Activated CD8-positive, alpha-beta memory T cell treated with anti-CD3 and anti-CD28 coated beads, Interleukin-2, amount 50 U/mL, for 1 hour (primary cell): Measurements from ENCODE around the gene ESYT3.
A peak's percentile ranks its signal among the peaks of the same experiment; 100 is the strongest.
"Not testable (repeated sequence)": the region's sequence is repeated elsewhere in the genome, so short reads cannot be mapped to it uniquely, and the experiment has no call there.

Experiments
- DNase-seq: peaks from one replicate; pipeline ENCODE4 v3.0.0-alpha.2; 2020; ENCODE audit errors: extremely low read depth

Gene ESYT3

DNA sequence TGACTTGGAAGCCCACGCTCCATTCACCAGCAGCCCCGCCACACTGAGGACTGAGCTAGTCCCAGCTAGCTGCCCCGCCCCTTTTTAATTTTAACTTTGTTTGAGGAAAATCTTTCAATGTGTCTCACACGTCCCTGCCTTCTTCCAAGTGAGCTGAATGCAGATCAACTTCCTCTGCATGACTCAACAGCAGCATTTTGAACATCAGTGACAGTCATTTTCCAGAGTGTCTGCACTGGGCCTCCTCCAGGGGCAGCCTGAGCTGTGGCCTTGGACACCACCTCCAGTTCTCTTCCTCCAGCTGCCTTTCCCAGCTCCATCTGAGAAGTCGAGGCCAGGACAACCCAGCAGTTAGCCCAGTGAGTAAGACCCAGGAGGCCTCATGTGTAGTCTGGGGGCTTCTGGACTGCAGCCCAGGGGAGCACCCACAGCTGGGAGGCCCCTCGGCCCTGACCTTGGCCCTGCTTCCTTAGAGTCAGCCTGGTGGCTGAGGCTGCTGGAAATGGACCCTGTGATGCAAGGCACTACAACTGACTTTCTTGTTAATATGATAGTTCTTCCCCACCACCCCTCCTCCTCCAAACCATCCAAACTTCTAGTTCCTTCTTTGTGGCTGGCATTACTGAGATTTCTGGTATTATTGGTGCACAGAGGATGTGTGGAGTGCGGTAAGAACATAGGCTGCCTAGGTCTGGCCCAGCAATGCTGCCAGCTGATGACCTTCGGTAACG is 21.4 kb upstream of the ESYT3 start:
- DNase-seq = no peak

DNA sequence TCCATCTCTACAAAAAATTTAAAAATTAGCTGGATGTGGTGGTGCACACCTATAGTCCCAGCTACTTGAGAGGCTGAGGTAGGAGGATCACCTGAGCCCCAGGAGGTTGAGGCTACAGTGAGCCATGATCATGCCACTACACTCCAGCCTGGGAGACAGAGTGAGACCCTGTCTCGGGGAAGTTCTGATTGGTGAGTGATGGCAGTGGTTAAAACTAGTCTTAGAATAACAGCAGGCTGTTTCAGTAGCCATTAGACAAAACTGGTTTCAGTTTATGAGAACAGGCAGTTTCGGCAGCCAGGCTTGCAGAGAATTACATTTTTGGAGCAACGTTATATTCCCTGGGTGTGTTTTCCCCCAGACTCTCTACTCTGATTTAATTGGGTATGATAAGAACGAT is 18.2 kb upstream of the ESYT3 start:
- DNase-seq = not testable (repeated sequence)

DNA sequence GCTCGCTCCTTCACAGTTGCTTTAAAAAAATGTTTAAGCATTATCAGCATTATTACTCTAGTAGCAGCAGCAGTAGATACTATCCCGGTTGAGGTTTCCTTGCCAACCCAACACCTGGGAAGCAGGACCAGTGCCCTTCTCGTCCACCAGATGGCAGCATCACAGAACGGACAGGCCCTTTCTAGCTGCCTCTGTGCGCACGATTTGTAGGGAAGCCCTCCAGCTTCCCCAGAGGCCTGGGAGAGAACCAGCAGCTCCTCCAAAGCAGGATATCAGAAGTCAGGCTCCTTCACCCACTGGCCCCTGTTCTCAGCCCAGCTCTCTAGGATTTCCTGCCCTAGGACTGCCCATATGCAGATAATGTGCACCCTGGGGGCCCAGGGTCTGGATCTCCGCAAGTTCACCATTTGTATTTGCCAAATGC is 16.8 kb upstream of the ESYT3 start:
- DNase-seq = peak; percentile 22

DNA sequence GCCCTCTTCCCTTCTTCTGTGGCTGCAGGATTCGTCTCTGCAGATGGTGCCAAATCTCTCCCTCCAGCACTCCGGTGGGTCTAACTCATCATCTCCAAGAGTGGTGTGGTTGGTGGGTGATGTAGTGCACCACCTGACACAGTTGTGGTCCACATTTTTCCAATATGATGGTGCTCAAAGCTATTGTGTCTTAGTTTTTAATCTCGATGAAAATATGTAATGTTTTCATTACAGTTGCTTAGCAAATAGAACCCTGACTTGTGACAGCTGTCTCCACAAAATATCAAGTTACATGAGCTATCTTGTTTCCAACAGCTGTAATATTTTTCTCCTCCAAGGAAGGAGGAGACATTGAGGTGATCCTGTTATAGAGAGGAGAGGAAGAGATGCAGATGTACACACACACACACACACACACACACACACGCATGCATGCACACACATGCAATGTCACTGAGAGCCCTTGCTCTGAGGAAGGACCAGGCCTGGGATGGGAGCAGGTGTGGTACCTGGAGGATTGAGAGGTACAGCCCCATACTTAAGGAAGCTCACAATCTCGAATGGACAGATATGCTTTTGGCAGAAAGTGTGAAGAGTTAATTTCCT is 15.7 kb upstream of the ESYT3 start:
- no peak for DNase-seq

DNA sequence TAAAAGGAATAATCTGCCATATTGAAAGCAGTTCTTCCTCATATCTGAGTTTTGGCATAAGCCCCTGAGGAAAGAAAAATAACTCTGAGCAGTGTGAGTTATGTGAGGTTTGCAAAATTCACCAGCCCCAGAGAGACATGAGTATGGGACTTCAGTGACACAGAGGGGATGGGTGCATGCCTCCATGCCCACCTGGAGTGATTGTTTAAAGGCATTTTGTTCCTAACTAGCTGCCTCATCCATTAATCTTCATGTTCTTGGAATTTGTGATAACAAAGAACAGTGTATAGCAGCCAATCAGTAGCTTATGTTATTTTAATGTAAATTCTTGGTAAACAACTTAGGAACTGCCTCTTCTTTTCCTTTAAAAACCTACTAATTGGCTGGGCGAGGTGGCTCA is 11.1 kb upstream of the ESYT3 start:
- DNase-seq = no peak

DNA sequence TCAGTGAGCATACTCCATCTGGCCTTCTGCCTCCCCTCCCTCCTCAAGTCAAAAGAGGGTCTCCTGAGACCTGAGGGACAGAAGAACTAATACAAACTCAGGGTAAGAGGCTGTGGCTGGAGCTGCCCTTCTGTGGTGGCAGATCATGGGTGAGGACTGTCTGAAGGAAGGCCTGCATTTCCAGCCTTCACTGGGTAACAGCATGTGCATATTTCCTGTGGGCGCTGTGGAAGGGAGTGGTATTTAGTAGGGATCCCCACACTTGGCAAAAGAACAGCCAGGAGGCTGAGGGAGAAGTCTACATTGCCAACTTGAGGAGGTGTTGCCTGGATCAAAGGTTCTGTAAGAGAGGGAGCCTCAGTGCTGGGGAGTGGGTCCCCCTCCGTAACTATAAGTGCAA is 10.1 kb upstream of the ESYT3 start:
- no peak for DNase-seq

DNA sequence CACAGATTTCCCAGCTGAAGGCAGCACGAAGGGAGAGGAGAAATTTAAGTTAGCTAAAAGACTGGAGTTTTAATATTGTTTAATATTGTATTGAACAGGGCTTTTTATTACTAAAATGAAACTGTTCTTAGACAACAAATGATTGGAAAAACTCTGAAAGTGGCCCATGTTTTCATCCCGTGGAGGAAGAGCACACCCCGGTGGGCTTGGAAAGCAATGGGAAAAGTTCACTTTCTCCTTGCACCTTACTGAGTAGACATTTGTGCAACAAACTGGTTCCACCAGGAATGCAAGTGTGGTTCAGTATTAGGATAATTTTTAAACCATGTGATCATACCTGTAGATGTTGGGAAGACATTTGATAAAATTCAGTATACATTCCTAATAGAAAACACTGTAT is 8.2 kb upstream of the ESYT3 start:
- no peak for DNase-seq

DNA sequence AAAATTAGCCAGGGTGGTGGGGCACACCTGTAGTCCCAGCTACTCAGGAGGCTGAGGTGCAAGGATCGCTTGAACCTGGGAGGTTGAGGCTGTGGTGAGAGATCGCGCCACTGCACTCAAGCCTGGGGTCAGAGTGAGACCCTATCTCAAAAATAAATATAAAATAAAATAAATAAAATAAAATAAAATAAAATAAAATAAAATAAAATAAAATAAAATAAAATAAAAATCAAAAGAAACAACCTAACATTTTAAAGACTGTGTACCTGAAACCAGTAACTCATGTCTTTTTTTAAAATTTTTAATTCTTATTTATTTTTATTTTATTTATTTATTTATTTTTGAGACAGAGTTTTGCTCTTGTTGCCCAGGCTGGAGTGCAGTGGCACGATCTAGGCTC is 7.7 kb upstream of the ESYT3 start:
- not testable (repeated sequence) for DNase-seq

DNA sequence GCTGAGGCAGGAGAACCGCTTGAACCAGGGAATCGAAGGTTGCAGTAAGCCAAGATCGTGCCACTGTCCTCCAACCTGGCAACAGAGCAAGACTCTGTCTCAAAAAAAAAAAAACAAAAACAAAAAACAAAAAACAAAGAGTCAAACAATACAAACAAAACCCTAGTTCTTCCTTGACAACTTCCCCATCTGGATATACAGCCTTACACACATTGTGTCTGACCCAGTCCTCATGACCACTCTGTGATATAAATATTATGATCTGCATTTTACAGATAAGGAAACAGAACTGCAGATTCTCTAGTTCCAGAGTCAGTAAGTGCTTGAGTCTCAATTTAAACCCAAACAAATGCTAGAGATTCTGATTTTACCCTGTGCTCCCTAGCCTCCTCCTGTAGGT is 4.8 kb upstream of the ESYT3 start:
- no peak for DNase-seq

DNA sequence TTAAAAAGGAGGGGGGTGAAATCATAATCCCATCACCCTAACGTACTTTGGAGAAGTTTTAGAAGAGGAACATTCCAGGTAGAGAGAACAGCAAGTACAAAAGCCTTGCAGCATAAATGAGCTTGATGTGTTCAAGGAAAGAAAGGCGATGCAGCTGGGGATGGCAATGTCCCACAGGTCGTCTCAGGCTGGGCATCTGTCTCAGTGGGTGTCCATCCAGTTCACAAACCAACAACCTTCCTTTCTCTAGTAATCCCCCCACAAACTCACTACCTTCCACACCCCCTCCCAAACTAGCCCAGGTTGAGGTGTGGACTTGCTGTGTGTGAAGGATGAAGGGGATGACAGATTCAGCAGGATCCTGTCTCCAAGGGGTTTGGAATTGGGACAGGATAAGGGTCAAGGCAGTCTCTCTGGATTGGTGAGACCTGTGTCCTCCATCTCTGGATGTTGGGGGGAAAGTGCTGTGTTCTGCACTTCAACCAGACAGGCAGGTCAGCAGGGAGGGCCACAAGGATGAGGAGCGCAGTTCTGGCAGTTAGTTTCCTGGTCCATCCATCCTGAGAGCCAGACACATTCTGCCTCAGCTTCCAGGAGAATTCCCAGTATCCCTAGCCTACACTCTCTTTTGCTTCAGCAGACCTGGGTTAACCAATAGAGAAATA is 1.7 kb upstream of the ESYT3 start:
- no peak for DNase-seq

DNA sequence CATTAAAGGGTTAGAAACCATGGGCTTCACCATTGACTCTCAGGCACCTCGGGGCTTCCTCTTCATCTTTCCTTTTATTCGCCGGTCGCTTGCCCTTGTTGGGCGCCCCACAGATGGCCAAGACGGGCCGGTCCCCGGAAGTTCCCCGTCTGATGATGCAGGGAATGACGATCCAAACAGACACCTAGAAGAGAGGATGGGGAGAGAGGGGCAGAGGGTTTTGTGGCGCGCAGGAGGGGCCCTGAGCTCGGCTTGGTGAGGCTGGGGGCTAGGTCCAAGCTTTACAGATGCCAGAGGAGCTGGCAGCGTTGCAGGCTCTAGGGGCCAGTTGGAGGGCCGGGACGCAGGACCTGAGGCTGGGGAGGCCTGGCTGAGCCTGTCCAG is 532 bp upstream of the ESYT3 start:
- DNase-seq = no peak

DNA sequence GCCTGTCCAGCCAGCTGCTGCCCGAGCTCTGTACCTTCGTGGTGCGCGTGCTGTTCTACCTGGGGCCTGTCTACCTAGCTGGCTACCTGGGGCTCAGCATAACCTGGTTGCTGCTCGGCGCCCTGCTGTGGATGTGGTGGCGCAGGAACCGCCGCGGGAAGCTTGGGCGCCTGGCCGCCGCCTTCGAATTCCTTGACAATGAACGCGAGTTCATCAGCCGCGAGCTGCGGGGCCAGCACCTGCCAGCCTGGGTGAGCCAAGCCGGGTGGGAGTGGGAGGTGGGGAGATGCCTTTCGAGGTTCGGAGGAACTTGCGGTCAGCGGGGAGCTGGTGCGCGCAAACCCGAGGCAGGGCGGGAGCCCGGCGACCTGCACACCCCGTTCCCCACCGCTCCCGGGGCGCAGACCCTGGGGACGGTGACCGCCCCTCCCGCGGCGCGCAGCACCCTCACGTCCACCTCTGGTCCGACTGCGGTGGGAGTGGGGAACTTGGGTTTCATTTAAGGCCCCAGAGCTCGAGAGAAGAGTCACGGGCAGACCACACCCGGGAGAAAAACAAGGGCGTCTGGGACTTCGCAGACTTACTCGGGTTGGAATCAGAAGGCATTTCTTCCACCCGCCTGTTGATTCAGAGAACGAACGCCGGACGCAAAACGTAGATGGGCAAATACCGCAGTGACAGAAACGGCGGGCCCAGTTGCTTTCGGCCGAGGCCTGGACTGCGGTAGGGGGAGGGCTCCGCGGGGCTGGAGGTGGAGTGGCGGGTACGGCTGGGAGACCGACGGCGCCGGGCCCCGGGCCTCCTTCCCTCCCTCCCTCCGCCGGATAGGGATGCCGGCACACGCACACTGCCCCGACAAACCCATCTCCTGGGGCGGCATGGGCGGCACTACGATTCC is 708 bp downstream of the ESYT3 start:
- DNase-seq = no peak

DNA sequence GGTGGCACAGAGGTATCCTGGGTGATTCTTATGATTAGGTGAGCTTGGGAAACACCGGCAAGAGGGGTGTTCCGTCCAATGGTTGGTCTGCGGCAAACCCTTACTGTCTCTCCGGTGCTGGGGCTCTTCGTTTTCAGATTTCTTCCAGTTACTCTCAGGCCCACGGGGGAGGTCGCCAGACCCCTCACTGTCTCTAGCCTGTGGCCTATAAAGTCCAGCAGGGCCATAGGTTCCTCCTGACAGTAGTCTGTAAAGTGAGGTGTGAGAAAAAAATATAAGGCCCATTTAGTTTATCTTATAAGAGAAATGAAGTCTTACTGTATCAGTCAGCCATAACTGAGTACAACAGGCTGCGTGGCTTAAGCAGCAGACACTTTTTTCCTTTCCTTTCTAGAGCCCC is 1.4 kb downstream of the ESYT3 start:
- DNase-seq = no peak

DNA sequence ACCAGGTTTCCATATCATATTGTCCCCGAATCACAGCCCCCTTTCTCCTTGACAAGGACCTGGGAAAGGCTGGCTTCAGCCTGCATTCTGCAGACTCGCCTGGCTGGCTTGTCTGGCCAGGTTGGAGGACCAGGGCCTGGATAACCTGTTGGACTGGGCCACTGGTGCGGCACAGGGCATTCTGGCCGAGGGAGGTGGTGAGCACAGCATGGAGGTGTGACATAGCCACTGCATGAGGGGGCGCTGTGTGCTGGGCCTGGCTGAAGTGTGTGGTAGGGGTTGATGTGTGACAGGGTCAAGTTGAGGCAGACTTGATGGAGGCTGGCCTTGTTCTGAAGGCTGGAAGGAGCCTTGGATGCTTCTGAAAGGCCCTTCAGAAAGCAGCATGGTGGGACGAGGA is 2.9 kb downstream of the ESYT3 start:
- DNase-seq = no peak

DNA sequence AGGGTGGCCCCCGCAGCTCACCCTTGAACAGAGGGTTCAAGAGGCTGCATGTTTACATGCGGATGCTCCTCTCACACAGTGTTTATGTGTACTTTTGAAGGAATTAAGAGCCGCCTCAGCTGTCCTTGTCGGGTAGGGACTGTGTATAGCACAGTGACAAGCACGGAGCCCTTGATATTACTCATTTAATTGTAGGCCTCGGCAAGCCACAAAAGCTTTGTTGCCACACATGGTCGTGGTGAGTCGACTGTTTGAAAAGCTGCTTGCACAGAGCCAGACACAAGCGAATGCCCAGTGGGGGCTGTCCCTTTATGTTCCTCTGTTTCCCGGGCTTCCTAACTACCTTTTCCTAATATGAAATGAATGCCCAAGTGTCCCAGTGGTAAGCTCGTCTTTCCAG is 4.5 kb downstream of the ESYT3 start:
- no peak for DNase-seq

DNA sequence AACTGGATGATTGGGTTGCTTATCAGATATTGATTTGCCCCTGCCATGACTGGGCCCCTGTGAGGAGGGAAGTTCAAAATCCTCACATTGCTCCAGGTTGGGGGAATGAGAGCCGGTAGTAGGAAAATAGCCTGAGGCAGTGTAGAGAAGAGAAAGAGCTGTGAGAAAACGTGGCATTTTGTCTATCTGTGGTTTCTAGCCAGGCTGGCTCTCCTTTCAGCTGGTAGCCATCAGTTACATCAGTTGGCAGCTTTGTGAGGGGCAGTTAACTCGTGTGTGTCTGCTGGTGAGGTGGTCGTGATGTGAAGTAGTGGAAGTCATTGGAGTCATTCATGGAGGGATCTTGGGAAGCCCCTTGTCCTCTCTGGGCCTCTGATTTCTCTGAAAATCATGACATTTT is 5.2 kb downstream of the ESYT3 start:
- no peak for DNase-seq

DNA sequence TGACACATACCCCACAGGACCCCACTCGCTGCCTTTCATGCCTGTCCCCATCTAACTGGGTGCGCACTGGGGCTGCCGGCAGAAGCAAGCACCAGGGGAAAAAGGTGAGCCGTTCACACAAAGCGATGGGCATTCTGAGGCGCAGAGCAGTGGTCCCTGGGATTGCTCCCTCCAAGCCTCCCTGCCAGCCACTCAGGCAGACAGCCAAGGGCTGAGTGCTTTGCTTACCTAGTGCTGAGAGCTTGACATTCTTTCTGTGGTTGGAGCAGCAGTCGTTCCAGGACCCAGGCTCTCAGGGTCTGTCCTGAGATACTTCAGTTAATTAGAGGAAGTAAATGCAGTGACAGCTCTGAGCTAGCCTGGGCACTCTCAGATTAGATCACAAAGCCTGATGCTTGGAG is 5.7 kb downstream of the ESYT3 start:
- no peak for DNase-seq

DNA sequence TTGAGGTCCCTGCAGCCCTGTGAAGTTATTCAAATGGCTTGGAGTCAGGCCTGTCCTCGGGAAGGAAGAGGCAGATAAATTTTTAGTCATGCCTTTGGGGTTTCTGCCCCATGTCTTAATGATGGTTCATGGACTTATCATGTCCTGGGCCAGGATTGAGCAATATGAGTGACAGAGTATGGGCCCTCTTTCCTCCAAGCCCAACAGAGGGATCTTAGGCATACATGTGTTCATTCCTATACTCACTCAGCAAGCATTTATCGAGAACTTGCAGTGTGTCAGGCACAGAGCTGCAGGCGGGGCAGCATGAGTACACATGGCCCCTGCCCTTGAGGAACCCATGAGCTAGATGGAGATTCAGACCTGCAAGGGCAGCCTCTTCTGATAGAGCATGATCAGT is 6.2 kb downstream of the ESYT3 start:
- DNase-seq = no peak

DNA sequence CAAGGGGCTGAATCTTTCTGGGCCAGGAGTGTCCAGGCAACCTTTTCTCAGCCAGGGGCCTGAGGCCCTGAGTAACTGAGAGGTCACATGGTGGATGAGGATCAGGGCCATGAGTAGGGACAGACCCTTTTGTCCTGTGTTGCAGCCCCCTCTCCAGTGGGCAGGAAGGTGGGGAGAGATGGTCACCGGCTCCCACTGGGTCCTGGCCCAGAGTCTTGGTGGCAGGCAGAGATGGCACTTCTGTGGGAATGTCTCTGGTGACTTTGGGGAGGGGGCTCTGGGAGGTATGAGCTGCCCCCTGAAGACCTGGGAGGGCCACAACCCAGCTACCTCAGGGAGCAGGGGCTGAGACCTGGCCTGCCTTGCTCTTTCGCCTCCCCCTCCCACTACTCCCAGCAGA is 6.8 kb downstream of the ESYT3 start:
- DNase-seq = no peak

DNA sequence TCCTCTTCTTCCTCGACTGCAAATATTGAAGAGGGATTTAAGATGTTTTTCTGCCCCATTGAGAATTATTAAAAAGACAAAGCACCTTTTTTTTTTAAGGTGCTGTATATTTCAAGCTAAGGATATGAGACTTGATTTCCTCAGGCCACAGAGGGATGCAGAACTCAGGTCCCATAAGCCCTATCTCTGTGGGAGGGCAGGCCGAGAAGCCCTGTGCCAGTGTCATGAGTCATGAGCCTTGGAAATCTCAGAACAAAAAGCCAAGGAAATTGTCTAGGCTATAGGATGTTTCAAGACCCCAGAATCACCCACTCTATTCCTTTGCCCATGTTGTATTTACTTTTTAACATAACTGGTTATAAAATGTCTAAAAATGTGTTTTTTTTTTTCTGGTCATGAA is 7.3 kb downstream of the ESYT3 start:
- no peak for DNase-seq

DNA sequence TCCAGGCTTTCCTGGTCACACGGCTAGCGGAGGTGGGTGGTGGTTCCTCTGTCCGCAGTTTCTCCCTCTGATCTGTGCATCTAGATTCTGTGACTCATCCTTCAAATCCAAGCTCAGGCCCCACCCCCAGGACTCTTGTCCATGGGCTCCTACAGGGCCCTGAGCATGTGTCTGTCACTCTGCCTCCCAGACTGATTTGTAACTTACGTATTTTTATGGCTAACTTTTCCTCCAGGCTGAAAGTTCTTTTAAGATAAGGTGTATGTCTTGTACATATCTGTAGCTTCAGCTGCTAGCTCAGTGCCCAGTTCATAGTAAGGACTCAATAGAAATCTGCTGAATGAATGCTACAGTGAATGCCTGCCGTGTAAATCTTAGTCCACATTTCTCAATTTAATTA is 8.0 kb downstream of the ESYT3 start:
- DNase-seq = no peak

DNA sequence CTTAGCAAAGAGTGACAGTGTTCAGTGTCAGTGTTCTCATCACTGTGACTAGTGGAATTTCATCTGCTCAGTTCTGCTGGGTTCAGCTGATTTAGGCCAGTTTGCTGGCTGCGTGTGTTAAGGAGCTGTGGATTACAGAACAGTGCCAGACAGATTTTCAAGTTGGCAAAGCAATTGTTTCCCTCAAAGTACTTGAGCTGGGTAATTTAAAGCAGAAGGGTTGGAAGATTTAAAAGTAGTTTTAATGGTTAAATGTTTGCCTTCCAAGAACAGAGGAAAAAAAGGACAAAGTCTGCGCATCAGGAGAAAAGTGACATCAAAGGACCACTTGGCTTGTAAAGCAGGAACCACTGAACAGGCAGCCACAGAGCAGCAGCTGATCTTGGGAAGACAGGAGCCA is 8.7 kb downstream of the ESYT3 start:
- no peak for DNase-seq
